SK-N-SH (cell line): ENCODE data around the gene MCTP1. TPM values are rescaled to one million over a fixed set of nuclear protein-coding genes. Genes with fewer than 3 reads are reported as not detected.

ENCODE experiments used
- CTCF ChIA-PET: fragments of 300-600, 350-600 bp; formaldehyde crosslinking; extraction: SDS; loops from one replicate; lab custom pipeline; 2021; lab: Yijun Ruan, JAX
- POLR2A ChIA-PET: fragments of 350-600 bp; sonication (Branson Sonifier 250); formaldehyde crosslinking; extraction: SDS; loops from one replicate; lab custom pipeline; 2020; ENCODE audit warnings: antibody characterized with exemption, inconsistent platforms; lab: Yijun Ruan, JAX
- DNase-seq: peaks from one replicate; pipeline ENCODE4 v3.0.0; 2012
- H2AFZ ChIP-seq: fragments of 200-600 bp; sonication (generic); 2 replicates; pipeline ENCODE4 v1.8.1; 2016; ENCODE audit warnings: antibody characterized with exemption, mild to moderate bottlenecking, low read depth
- H3F3A ChIP-seq: fragments of 200-600 bp; sonication (generic); replicated peaks from 2 replicates; pipeline ENCODE3; 2016; ENCODE audit warnings: antibody characterized with exemption, mild to moderate bottlenecking; ENCODE audit not compliant: insufficient read depth
- H3K27ac ChIP-seq, 2 experiments: fragments of 200-500 bp in 1 of 2; fragments of 200-600 bp in 1 of 2; sonication (Bioruptor generic) in 1 of 2; sonication (generic), shearing (Covaris generic) in 1 of 2; 2 replicates each; pipeline versions ENCODE4 v1.5.1 to v1.6.1; 2014 to 2016; ENCODE audit warnings: low read depth in 2 of 2, inconsistent platforms in 1 of 2, low read length in 1 of 2, mild to moderate bottlenecking in 1 of 2, mixed read lengths in 1 of 2
- H3K27me3 ChIP-seq: fragments of 200-600 bp; sonication (generic), shearing (Covaris generic); 2 replicates; pipeline ENCODE4 v1.6.1; 2016; ENCODE audit warnings: mixed run types; ENCODE audit not compliant: insufficient read depth
- H3K36me3 ChIP-seq, 2 experiments: fragments of 200-500 bp in 1 of 2; fragments of 200-600 bp in 1 of 2; sonication (Bioruptor generic) in 1 of 2; sonication (generic) in 1 of 2; replicated peaks in 1 of 2; 2 replicates each; pipeline versions ENCODE3 to v1.5.1; 2014 to 2016; ENCODE audit warnings: low read length in 1 of 2, mild to moderate bottlenecking in 1 of 2; ENCODE audit not compliant: insufficient read depth in 2 of 2, control insufficient read depth in 1 of 2
- H3K4me1 ChIP-seq, 2 experiments: fragments of 200-500 bp in 1 of 2; fragments of 200-600 bp in 1 of 2; sonication (Bioruptor generic) in 1 of 2; sonication (generic), shearing (Covaris generic) in 1 of 2; 2 replicates each; pipeline versions ENCODE4 v1.5.1 to v1.6.1; 2014 to 2016; ENCODE audit warnings: low read depth in 1 of 2, low read length in 1 of 2, mixed run types in 1 of 2; ENCODE audit not compliant: insufficient read depth in 2 of 2, control insufficient read depth in 1 of 2
- H3K4me2 ChIP-seq: fragments of 200-600 bp; sonication (generic), shearing (Covaris generic); 2 replicates; pipeline ENCODE4 v1.6.1; 2017; ENCODE audit warnings: mixed run types
- H3K4me3 ChIP-seq, 2 experiments: fragments of 200-500 bp in 1 of 2; fragments of 200-600 bp in 1 of 2; sonication (Bioruptor generic) in 1 of 2; sonication (generic), shearing (Covaris generic) in 1 of 2; 2 replicates each; pipeline versions ENCODE4 v1.5.1 to v1.8.1; 2014 to 2016; ENCODE audit warnings: low read depth in 2 of 2, inconsistent platforms in 1 of 2, low read length in 1 of 2, mild to moderate bottlenecking in 1 of 2, mixed read lengths in 1 of 2, moderate library complexity in 1 of 2
- H3K79me2 ChIP-seq: fragments of 200-600 bp; sonication (generic); 2 replicates; pipeline ENCODE4 v1.8.1; 2017; ENCODE audit warnings: mild to moderate bottlenecking; ENCODE audit not compliant: insufficient read depth
- H3K9ac ChIP-seq: fragments of 200-600 bp; sonication (generic); 2 replicates; pipeline ENCODE4 v1.6.1; 2017; ENCODE audit warnings: mixed run types
- H3K9me2 ChIP-seq: fragments of 200-600 bp; sonication (generic); 2 replicates; pipeline ENCODE4 v1.6.1; 2017; ENCODE audit warnings: mixed run types
- H3K9me3 ChIP-seq: fragments of 200-600 bp; sonication (generic); 2 replicates; pipeline ENCODE4 v1.6.1; 2017; ENCODE audit warnings: mixed run types, mild to moderate bottlenecking, moderate library complexity
- H4K20me1 ChIP-seq: fragments of 200-600 bp; sonication (generic); 2 replicates; pipeline ENCODE4 v1.6.1; 2017; ENCODE audit warnings: mild to moderate bottlenecking, mixed run types; ENCODE audit not compliant: insufficient read depth
- CHD2 ChIP-seq: fragments of 150-350 bp; IDR thresholded peaks from 2 replicates; pipeline ENCODE4 v1.6.1; 2018; ENCODE audit warnings: low read length; ENCODE audit not compliant: partially characterized antibody
- MAX ChIP-seq: IDR thresholded peaks from 2 replicates; pipeline ENCODE4 v1.4.0; 2012; ENCODE audit warnings: low read depth
- MEF2A ChIP-seq: IDR thresholded peaks from 2 replicates; pipeline ENCODE4 v1.4.0; 2012; ENCODE audit warnings: low read depth, borderline replicate concordance
- MXI1 ChIP-seq: IDR thresholded peaks from 2 replicates; pipeline ENCODE4 v1.6.1; 2012; ENCODE audit warnings: mild to moderate bottlenecking, low read depth, low read length, improper control_type of control experiment
- NRF1 ChIP-seq: IDR thresholded peaks from 2 replicates; pipeline ENCODE4 v1.6.1; 2012; ENCODE audit warnings: low read depth, mild to moderate bottlenecking, low read length
- RCOR1 ChIP-seq: fragments of 150-350 bp; IDR thresholded peaks from 2 replicates; pipeline ENCODE4 v1.6.1; 2017; ENCODE audit warnings: antibody characterized with exemption, low read length
- REST ChIP-seq: IDR thresholded peaks from 2 replicates; pipeline ENCODE4 v1.6.1; 2012; ENCODE audit warnings: mild to moderate bottlenecking, low read depth, low read length, moderate library complexity
- RFX5 ChIP-seq: IDR thresholded peaks from 2 replicates; pipeline ENCODE4 v1.6.1; 2012; ENCODE audit warnings: mild to moderate bottlenecking, improper control_type of control experiment, low read length
- USF1 ChIP-seq: IDR thresholded peaks from 2 replicates; pipeline ENCODE4 v1.4.0; 2012; ENCODE audit warnings: low read depth, borderline replicate concordance
- USF2 ChIP-seq: fragments of 150-350 bp; IDR thresholded peaks from 2 replicates; pipeline ENCODE4 v1.6.1; 2017; ENCODE audit warnings: antibody characterized with exemption, low read length, low read depth, borderline replicate concordance
- WGBS: methylation state at CpG from one replicate; pipeline ENCODE4 v1.1.6; 2017; ENCODE audit warnings: low lambda C conversion rate; 5-methylcytosine and 5-hydroxymethylcytosine counted together
- polyA plus RNA-seq, 3 experiments: library from polyadenylated mRNA; depleted of rRNA; stranded (reverse); fragments of >200 nt; gene quantifications; 2 replicates each; pipeline ENCODE4 v1.2.3, GENCODE V29; 2012

MCTP1 gene
- polyA plus RNA-seq, 1 of the 3 experiments (the other 2 are of a cell fraction): 0.53 TPM

GRCh38 chr5:95057615-95058014, 227.3 kb downstream of the MCTP1 start:
- Histone ChIP-seq H3K36me3 (no peaks in the 10 kb centered on the region), H3K4me1 (peaks cover 0 to 8% of the 10 kb centered on the region in 2 experiments; a peak in 1 of 4 replicates), H3K79me2 (no peaks in the 10 kb centered on the region), H3K9me2 (no peaks in the 10 kb centered on the region), H3K9me3 (no peaks in the 10 kb centered on the region), H4K20me1 (no peaks in the 10 kb centered on the region), H3K4me3 (no peak overlapping the region), H3F3A (no peaks in the 10 kb centered on the region), H3K27ac (no peak overlapping the region), H3K9ac (no peak overlapping the region), H3K27me3 (peaks cover 6% of the 10 kb centered on the region; the same call in 1 of the 2 replicates), H3K4me2 (no peak overlapping the region), H2AFZ (no peak overlapping the region)
- no peak for TF ChIP-seq MEF2A
- no peak for TF ChIP-seq CHD2
- TF ChIP-seq MXI1: no peak
- no peak for TF ChIP-seq RCOR1
- no peak for TF ChIP-seq USF1
- no peak for TF ChIP-seq USF2
- TF ChIP-seq MAX: no peak
- TF ChIP-seq RFX5: no peak
- ChIA-PET POLR2A (no interaction called here), CTCF (no interaction called here)
- WGBS: 41% methylated on average over 5 of the region's 5 CpGs
- no peak for DNase-seq

GRCh38 chr5:95053253-95053652, 231.6 kb downstream of the MCTP1 start:
- H3K4me1 ChIP-seq: peaks cover 0 to 8% of the 10 kb centered on the region in 2 experiments; a peak in 1 of 4 replicates
- no peak overlapping the region for H3K27ac ChIP-seq
- H3K27me3 ChIP-seq: no peaks in the 10 kb centered on the region; the same call in 1 of the 2 replicates
- no peak overlapping the region for H3K4me2 ChIP-seq
- no peaks in the 10 kb centered on the region for H3K36me3 ChIP-seq
- no peak for DNase-seq
- H3K9me2 ChIP-seq: no peaks in the 10 kb centered on the region
- TF ChIP-seq NRF1 (no peak), CHD2 (no peak), REST (no peak), MAX (no peak)
- H3K9me3 ChIP-seq: no peaks in the 10 kb centered on the region
- ChIA-PET POLR2A (no interaction called here), CTCF (interaction anchor here (1.3 kb wide), 1 partner anchor 12 kb away, joined by 3 read pairs; no protein-coding TSS in a partner anchor)
- 42% methylated on average over 7 of the region's 7 CpGs for WGBS
- no peaks in the 10 kb centered on the region for H3F3A ChIP-seq
- H3K9ac ChIP-seq: no peak overlapping the region
- no peaks in the 10 kb centered on the region for H4K20me1 ChIP-seq
- H3K79me2 ChIP-seq: no peaks in the 10 kb centered on the region
- H2AFZ ChIP-seq: no peak overlapping the region
- no peak overlapping the region for H3K4me3 ChIP-seq
